IPS-18a (cell line): ENCODE data around the gene MEN1.
A peak's percentile ranks its signal among the peaks of the same experiment; 100 is the strongest.

Experiments used
- H3K27ac ChIP-seq: one replicate; pipeline ENCODE4 v1.5.1; 2013; ENCODE audit warnings: low read length
- H3K27me3 ChIP-seq: one replicate; pipeline ENCODE4 v1.6.1; 2013; ENCODE audit warnings: mild to moderate bottlenecking, low read length; ENCODE audit not compliant: control insufficient read depth, insufficient read depth
- H3K36me3 ChIP-seq: one replicate; pipeline ENCODE4 v1.6.1; 2013; ENCODE audit warnings: low read depth, low read length; ENCODE audit not compliant: control insufficient read depth
- H3K4me1 ChIP-seq: one replicate; pipeline ENCODE4 v1.6.1; 2013; ENCODE audit warnings: low read depth, low read length; ENCODE audit not compliant: control insufficient read depth
- H3K4me3 ChIP-seq: one replicate; pipeline ENCODE4 v1.5.1; 2013; ENCODE audit warnings: low read length
- H3K9ac ChIP-seq: one replicate; pipeline ENCODE4 v1.6.1; 2013; ENCODE audit warnings: mild to moderate bottlenecking, low read length, moderate library complexity
- H3K9me3 ChIP-seq: one replicate; pipeline ENCODE4 v1.6.1; 2013; ENCODE audit warnings: low read depth, low read length; ENCODE audit not compliant: control insufficient read depth

The MEN1 gene

DNA sequence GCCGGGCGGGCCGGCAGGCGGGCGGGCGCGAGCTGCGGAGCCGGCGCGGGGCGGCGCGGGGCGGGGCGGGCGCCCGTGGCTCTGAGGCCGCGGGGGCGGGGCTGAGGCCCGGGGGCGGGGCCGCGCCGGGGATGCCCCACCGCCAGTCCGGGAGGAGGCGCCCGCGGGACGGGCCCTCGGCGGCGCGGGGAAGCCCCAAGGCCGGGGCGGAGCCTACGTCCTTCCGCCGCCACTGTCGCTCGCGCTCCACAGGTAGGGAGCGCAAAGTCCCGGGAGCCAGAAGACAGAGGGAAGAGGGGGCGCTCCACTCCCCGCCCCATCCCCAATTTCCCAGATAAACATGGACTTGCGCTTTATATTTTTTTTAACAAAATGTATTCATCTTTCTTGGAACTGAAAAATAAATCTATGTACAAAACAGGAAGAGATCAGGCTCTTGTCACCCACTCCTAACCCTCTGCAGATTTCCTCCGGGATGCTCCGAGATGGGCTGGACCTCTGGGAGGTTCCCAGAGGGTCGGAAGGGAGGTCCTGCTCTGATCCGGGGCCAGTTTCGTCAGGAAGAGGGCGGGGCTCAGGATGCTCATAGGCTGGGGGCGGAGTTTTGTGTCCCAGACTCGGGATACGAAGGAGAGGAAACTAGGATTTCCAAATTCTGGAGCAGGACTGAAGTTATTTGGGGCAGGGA lies 7.0 kb downstream of the MEN1 start, which contains the start of gene MAP4K2:
Gene MAP4K2 (minus strand): TSS at position 57 of the 688 bp plus-strand sequence. CDS start 65 bp downstream, outside the sequence.
- Histone ChIP-seq H3K36me3 (peaks cover 5% of the 10 kb centered on the region), H3K27me3 (no peaks in the 10 kb centered on the region)

DNA sequence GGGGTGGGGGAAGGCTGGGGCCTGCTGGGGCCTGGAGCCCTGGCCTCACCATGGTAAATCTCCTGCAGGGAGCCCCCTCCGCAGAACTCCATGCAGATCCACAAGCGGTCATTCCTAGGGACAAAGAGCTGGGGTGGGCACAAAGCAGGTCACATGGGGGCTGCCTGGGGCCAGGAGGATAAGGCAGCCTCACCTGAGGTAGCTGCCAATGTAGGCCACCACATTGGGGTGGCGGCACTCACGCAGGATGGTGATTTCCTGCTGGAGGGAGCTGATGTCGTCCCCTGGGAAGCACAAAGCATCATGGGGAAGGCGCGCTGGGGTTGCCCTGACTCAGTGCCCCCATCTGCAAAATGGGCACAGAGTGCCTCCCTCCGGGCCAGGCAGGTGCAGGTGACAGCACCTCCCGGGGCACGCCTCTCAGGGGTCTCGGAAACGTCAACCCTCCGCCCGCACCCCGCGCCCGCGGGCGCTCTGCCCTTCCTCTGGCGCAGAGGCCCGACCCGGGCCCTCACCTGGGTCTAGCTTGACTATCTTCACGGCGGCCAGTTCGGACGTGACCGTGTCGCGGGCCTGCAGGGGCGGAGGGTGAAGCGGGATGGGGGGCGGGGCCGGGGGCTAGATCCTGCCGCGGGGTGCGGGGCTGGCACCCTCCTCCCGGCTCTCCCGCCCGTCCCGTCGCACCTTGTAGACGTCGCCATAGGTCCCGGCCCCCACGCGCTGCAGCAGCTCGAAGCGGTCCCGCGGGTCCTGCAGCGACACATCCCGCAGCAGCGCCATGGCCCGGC lies 7.8 kb downstream of the MEN1 start:
- H3K27ac ChIP-seq, result no peak overlapping the region
- peak overlapping the region; percentile 54 for H3K4me3 ChIP-seq
- H3K9me3 ChIP-seq, result no peaks in the 10 kb centered on the region
- H3K36me3 ChIP-seq, result peaks cover 5% of the 10 kb centered on the region
- H3K27me3 ChIP-seq, result no peaks in the 10 kb centered on the region
- peaks cover 7% of the 10 kb centered on the region for H3K4me1 ChIP-seq
- H3K9ac ChIP-seq, result no peak overlapping the region

More for the DNA sequence above, 7.0 kb downstream of the MEN1 start, which contains the start of gene MAP4K2:
- H3K9ac ChIP-seq, result peak within 1 kb of the TSS; percentile 78
- H3K4me3 ChIP-seq, result peak within 1 kb of the TSS; percentile 84
- H3K9me3 ChIP-seq, result no peaks in the 10 kb centered on the region
- peak within 1 kb of the TSS; percentile 70 for H3K27ac ChIP-seq
- peaks cover 7% of the 10 kb centered on the region for H3K4me1 ChIP-seq

- H3K27me3 ChIP-seq, result no peaks in the 10 kb centered on the region
- H3K9ac ChIP-seq, result no peak overlapping the region
- H3K4me1 ChIP-seq, result peaks cover 7% of the 10 kb centered on the region
- H3K27ac ChIP-seq, result no peak overlapping the region
- H3K9me3 ChIP-seq, result no peaks in the 10 kb centered on the region
- peaks cover 5% of the 10 kb centered on the region for H3K36me3 ChIP-seq
- H3K4me3 ChIP-seq, result no peak overlapping the region
These were observed 8.6 kb downstream of the MEN1 start for GRCh38 chr11:64801561-64802369.

- Histone ChIP-seq H3K27ac (no peak overlapping the region), H3K4me3 (no peak overlapping the region), H3K36me3 (peaks cover 7% of the 10 kb centered on the region), H3K27me3 (no peaks in the 10 kb centered on the region), H3K9ac (no peak overlapping the region), H3K4me1 (peaks cover 7% of the 10 kb centered on the region), H3K9me3 (no peaks in the 10 kb centered on the region)
These were observed 9.2 kb downstream of the MEN1 start for GRCh38 chr11:64801158-64801464.

- Histone ChIP-seq H3K36me3 (peaks cover 4% of the 10 kb centered on the region), H3K9ac (no peak overlapping the region), H3K9me3 (no peaks in the 10 kb centered on the region), H3K27me3 (no peaks in the 10 kb centered on the region), H3K4me1 (peaks cover 7% of the 10 kb centered on the region), H3K4me3 (no peak overlapping the region), H3K27ac (no peak overlapping the region)
These were observed 9.8 kb downstream of the MEN1 start for GRCh38 chr11:64800303-64801157.

- Histone ChIP-seq H3K27ac (no peak overlapping the region), H3K27me3 (no peaks in the 10 kb centered on the region), H3K4me3 (no peak overlapping the region), H3K9me3 (no peaks in the 10 kb centered on the region), H3K4me1 (peaks cover 7% of the 10 kb centered on the region), H3K9ac (no peak overlapping the region), H3K36me3 (peaks cover 4% of the 10 kb centered on the region)
These were observed 10.6 kb downstream of the MEN1 start for GRCh38 chr11:64799623-64800302.

GRCh38 chr11:64799256-64799622 lies 11.1 kb downstream of the MEN1 start:
- H3K27ac ChIP-seq, result no peak overlapping the region
- no peak overlapping the region for H3K9ac ChIP-seq

DNA sequence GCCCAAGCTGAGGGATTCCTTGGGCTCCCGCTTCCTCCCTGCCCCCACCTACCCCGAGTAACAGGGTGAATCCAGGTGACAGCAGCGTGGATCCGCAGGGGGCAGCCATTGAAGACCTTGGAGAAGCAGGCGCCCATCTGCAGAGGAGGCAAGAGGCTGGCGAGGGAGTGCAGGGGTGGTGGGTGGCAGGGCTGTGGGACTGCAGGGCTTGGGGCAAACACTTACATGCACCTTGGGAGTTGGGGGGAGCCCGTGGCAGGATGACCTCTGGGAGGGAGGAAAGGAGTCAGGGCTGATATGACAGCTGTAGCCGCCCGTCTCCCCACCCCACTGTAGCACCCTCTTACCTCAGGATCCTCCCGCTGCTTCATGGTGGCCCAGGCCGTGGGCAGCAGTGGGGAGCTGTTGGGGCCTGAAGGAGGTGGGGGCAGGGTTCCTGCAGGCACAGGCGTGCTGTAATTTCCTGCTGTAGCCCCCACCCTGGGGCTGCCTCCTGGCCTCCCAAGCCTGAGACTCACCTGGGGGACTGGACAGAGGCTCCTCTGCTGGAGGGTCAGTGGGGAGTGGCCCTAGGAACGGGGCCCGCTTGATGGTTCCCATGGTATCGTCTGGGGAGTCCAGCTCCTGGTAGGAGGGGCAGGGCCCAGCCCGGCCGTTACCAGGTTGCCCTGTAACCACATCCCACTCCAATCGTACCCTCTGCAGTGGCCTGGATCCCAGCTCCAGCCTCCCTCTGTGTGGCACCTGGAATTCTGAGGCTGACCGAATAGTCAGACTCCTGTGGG lies 13.4 kb downstream of the MEN1 start:
- Histone ChIP-seq H3K4me1 (no peaks in the 10 kb centered on the region), H3K9ac (no peak overlapping the region), H3K4me3 (no peak overlapping the region), H3K27me3 (no peaks in the 10 kb centered on the region), H3K36me3 (peaks cover 4% of the 10 kb centered on the region), H3K27ac (no peak overlapping the region), H3K9me3 (no peaks in the 10 kb centered on the region)

More at GRCh38 chr11:64799256-64799622, 11.1 kb downstream of the MEN1 start:
- no peaks in the 10 kb centered on the region for H3K9me3 ChIP-seq
- no peaks in the 10 kb centered on the region for H3K27me3 ChIP-seq
- peaks cover 4% of the 10 kb centered on the region for H3K36me3 ChIP-seq
- peaks cover 5% of the 10 kb centered on the region for H3K4me1 ChIP-seq
- H3K4me3 ChIP-seq, result no peak overlapping the region

- Histone ChIP-seq H3K4me3 (no peak overlapping the region), H3K27me3 (no peaks in the 10 kb centered on the region), H3K4me1 (no peaks in the 10 kb centered on the region), H3K36me3 (peaks cover 4% of the 10 kb centered on the region), H3K27ac (no peak overlapping the region), H3K9me3 (no peaks in the 10 kb centered on the region), H3K9ac (no peak overlapping the region)
These were observed 14.1 kb downstream of the MEN1 start for GRCh38 chr11:64796047-64796756.
